ENCODE data around the gene HLX.

The HLX gene

DNA sequence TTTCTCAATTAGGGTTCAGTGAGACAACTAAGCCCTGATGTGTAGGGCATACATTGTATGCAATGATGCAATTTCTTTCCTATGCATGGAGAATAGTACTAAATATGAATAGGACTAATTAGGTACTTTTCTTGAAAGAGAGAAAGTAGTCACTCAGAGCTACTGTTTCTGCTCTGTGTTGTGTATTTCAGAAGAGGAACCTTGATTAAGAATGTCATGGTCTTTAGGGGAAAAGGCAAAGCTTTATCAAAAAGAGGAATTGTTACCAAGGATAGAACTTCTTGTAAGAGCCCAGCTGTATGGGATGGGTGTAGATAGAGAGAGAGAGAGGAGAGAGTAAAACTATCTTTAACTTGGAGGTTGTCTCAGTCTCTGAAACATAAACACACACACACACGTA is 49.1 kb downstream of the HLX start:
- no peak for DNase-seq

DNA sequence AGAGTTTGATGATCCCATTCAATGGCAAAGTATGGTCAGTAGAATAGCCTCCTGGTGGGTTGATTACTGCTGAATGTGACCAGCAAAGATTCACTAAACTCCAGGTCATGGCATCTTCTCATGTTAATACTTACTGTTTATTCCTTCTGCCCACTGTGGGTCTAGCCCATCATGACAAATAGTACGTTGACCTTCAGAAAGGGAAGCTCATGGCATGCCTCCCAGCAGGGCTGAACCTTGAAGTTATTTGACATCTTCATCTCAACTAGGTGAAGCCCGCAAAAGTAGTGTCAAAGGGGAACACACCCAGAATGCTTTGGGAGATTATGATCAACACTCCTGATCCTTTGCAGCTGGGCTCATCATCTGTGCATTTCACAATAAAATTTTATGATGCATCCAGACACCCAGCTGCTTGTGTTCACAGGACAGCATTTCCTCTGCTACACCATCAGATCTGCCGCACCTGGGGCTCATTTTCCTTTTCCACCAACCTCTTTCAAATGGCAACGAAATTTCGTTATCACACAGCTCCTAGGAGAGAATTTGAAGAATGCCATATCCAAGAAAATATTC is 49.6 kb downstream of the HLX start:
- no peak for DNase-seq

DNA sequence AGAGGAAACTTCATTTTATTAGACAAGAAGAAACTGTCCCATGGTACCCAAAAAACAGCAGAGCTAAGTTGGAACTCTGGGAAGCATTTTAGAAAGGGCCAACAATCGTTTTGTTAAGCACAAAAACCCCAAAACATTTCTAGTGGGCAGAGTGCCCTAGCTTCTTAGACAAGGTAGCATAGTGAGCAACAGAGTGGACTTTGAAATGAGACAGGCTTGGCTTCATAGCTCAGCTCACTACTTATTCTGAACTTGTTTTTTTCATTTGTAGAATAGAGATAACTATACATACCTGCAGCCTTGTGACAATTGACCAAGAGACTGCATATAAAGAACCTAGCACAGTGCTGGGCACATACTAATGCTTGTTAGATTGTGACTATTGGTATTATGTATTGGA is 50.1 kb downstream of the HLX start:
- no peak for DNase-seq
